ENCODE measurements around the gene COL4A6.

COL4A6 gene

DNA sequence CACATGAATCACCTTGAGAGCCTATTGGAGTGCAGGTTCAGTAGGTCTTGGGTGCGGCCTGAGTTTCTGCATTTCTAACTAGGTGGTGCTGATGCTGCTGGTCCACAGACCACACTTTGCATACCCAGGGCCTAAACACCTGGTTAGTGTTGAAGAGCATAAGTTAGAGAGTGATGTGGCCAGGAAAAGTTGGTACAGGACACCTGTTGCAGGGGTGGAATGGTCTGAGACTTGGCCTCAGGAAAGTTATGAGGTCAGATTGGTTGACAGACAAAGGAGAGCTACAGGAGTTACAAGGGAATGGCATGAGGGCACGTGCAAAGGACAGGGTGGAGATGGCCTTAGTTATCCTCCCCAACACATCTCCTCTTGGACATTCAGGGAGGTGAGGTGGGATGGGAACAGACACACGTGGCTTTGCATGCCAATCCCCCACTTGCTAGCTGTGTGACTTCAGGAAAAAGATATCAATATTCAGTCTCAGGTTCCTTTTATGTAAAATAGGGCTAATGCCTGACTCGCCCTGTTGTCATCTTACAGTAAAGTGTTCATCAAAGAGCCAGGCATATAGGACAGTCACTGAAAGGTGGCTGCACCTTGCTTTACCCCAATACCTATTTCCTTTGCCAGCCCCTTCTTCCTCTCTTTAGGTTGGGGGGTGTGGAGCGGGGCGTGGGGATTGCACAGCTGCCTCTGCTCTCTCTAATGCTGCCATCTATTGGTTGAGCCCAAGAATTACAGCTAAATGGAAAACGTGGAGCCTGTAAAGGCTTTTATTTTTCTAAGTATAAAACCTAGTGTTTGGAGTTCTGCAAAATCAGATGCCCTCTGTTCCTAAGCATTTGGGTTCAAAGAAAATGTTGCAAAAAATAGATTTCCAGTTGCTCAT is 299.2 kb downstream of the COL4A6 start (continued):
- no peak for TF ChIP-seq TCF4 (CRISPR knock-in tag; IDR thresholded peaks at IDR 0.05; ENCODE audit: borderline replicate concordance)
- no peak for TF ChIP-seq ZNF8 (CRISPR knock-in tag; IDR thresholded peaks at IDR 0.05)

DNA sequence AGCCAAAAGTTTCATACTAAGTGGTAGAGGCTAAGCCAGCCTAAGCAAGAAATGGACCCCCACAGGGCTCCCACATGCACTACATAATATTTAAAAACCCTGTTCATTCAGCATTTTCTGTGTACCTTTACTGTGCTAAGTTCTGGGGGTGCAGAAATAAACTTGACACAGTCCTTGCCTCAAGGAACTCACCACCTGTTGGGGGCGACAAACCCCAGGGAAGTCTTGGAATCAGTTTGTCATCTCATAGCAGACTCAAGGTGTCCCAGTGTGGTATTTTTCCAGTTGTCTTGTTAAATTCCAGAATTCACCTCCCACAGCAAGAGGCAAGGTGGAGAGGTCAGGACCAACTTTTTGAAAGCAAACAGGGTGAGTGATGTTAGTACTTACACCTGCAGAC is 303.5 kb downstream of the COL4A6 start:
- no peak for ATAC-seq
- no peak for TF ChIP-seq ZNF8 (CRISPR knock-in tag; IDR thresholded peaks at IDR 0.05)
- TF ChIP-seq, protein P1, sequence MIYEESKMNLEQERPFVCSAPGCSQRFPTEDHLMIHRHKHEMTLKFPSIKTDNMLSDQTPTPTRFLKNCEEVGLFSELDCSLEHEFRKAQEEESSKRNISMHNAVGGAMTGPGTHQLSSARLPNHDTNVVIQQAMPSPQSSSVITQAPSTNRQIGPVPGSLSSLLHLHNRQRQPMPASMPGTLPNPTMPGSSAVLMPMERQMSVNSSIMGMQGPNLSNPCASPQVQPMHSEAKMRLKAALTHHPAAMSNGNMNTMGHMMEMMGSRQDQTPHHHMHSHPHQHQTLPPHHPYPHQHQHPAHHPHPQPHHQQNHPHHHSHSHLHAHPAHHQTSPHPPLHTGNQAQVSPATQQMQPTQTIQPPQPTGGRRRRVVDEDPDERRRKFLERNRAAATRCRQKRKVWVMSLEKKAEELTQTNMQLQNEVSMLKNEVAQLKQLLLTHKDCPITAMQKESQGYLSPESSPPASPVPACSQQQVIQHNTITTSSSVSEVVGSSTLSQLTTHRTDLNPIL (CRISPR knock-in tag; IDR thresholded peaks at IDR 0.05; ENCODE audit: low read depth) = no peak
- no peak for TF ChIP-seq ZNF70 (CRISPR knock-in tag; IDR thresholded peaks at IDR 0.05)
- TF ChIP-seq ESRRG (CRISPR knock-in tag; IDR thresholded peaks at IDR 0.05) = no peak

DNA sequence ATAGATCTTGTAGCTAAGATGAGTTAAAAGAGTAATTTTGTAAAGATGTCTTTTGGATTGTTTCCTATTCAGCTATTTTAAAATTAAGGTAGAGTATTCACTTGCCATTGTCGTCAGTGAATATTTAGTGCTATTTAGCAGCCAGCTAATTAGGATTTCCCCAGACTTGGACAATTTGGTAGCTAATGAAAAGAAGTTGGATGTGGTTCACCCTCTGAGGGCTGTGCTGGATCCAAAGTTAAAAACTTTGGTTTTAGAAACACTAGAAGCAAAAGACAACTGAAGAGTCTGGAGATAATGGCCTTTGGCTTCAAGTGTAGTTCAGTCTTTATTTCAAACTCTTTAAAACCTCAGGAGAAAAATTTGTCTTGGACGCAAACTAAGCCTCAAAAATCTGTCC is 305.3 kb downstream of the COL4A6 start:
- ATAC-seq = no peak
- TF ChIP-seq SNAI2 (CRISPR knock-in tag; IDR thresholded peaks at IDR 0.05) (no peak), ZNF8 (CRISPR knock-in tag; IDR thresholded peaks at IDR 0.05) (no peak), ZC3H10 (CRISPR knock-in tag; IDR thresholded peaks at IDR 0.05) (no peak), TSHZ2 (CRISPR knock-in tag; IDR thresholded peaks at IDR 0.05) (no peak), TCF4 (CRISPR knock-in tag; IDR thresholded peaks at IDR 0.05; ENCODE audit: borderline replicate concordance) (no peak), ZFP3 (CRISPR knock-in tag; IDR thresholded peaks at IDR 0.05) (no peak), ZNF70 (CRISPR knock-in tag; IDR thresholded peaks at IDR 0.05) (no peak), ZNF565 (CRISPR knock-in tag; conservative IDR thresholded peaks at IDR 0.05; ENCODE audit: low read depth) (no peak), PPARA (CRISPR knock-in tag; IDR thresholded peaks at IDR 0.05; ENCODE audit: borderline replicate concordance) (no peak)

DNA sequence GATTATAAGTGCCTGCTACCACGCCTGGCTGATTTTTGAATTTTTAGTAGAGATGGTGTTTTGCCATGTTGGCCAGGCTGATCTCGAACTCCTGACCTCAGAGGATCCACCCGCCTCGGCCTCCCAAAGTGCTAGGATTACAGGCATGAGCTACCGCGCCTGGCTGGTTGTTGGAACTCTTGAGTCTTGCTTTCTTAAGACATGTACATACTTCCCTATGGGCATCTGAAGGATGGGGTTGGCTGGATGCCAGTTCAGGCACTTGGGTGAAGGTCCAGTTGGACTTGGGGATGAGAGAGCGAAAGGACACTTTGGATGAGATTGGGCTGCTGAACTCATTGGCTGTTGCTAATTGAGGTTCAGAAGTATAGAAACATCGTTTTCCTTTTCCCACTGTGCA is 306.2 kb downstream of the COL4A6 start:
- no peak for TF ChIP-seq PPARA (CRISPR knock-in tag; IDR thresholded peaks at IDR 0.05; ENCODE audit: borderline replicate concordance)
- TF ChIP-seq TCF4 (CRISPR knock-in tag; IDR thresholded peaks at IDR 0.05; ENCODE audit: borderline replicate concordance) = no peak
- no peak for TF ChIP-seq TSHZ2 (CRISPR knock-in tag; IDR thresholded peaks at IDR 0.05)
- TF ChIP-seq ZFP3 (CRISPR knock-in tag; IDR thresholded peaks at IDR 0.05) = no peak
- TF ChIP-seq ESRRG (CRISPR knock-in tag; IDR thresholded peaks at IDR 0.05) = no peak
- TF ChIP-seq ZNF8 (CRISPR knock-in tag; IDR thresholded peaks at IDR 0.05) = no peak
- no peak for TF ChIP-seq ZNF565 (CRISPR knock-in tag; conservative IDR thresholded peaks at IDR 0.05; ENCODE audit: low read depth)
- TF ChIP-seq, protein P2, sequence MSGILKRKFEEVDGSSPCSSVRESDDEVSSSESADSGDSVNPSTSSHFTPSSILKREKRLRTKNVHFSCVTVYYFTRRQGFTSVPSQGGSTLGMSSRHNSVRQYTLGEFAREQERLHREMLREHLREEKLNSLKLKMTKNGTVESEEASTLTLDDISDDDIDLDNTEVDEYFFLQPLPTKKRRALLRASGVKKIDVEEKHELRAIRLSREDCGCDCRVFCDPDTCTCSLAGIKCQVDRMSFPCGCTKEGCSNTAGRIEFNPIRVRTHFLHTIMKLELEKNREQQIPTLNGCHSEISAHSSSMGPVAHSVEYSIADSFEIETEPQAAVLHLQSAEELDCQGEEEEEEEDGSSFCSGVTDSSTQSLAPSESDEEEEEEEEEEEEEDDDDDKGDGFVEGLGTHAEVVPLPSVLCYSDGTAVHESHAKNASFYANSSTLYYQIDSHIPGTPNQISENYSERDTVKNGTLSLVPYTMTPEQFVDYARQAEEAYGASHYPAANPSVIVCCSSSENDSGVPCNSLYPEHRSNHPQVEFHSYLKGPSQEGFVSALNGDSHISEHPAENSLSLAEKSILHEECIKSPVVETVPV (CRISPR knock-in tag; IDR thresholded peaks at IDR 0.05) = no peak
- no peak for TF ChIP-seq ZNF70 (CRISPR knock-in tag; IDR thresholded peaks at IDR 0.05)
- TF ChIP-seq ISL1 (CRISPR knock-in tag; IDR thresholded peaks at IDR 0.05) = no peak
- no peak for TF ChIP-seq BACH2 (CRISPR knock-in tag; IDR thresholded peaks at IDR 0.05; ENCODE audit: borderline replicate concordance)
- TF ChIP-seq SNAI2 (CRISPR knock-in tag; IDR thresholded peaks at IDR 0.05) = no peak
- TF ChIP-seq POU6F1 (CRISPR knock-in tag; IDR thresholded peaks at IDR 0.05; ENCODE audit: borderline replicate concordance, low read depth) = no peak
- TF ChIP-seq, protein P1 (CRISPR knock-in tag; IDR thresholded peaks at IDR 0.05; ENCODE audit: low read depth) = no peak
- no peak for TF ChIP-seq OSR1 (CRISPR knock-in tag; IDR thresholded peaks at IDR 0.05)
- TF ChIP-seq GLIS3 (CRISPR knock-in tag; IDR thresholded peaks at IDR 0.05) = no peak
- TF ChIP-seq ZC3H10 (CRISPR knock-in tag; IDR thresholded peaks at IDR 0.05) = no peak
- TF ChIP-seq CSDC2 (CRISPR knock-in tag; IDR thresholded peaks at IDR 0.05) = no peak
- TF ChIP-seq RARB (CRISPR knock-in tag; IDR thresholded peaks at IDR 0.05) = no peak
- no peak for TF ChIP-seq TOX (CRISPR knock-in tag; IDR thresholded peaks at IDR 0.05; ENCODE audit: borderline replicate concordance)
- ATAC-seq = no peak
